Measurements from ENCODE around the gene DNAJC10. TPM values are rescaled to one million over a fixed set of nuclear protein-coding genes. Genes with fewer than 3 reads are reported as not detected.

DNAJC10 gene
- polyA plus RNA-seq, 3 donors, result 25.2 to 102 (median 79.4) TPM

DNA sequence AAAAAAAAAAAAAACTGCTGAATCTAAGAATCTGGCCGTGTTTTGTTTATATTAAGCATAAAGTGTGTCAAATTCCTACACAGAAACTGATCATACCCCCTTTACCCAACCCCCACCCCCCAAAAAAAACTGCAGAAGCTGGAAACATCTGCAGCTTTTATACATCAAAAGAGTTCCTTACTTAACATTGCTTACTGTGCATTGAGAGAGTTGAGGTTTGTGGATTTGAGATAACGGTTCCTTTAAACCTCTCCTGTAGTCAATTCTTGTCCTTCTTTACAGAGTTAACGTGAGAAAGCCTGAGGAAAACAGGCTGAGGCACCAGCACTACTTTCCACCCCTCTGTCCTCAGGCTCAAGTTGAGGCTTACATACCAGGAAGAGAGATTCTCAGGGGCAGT is 115.9 kb downstream of the DNAJC10 start:
- intact Hi-C loops (cut with micrococcal nuclease), result no loop called here
- 100% methylated on average over 1 of the region's 3 CpGs for WGBS (ENCODE audit: insufficient coverage)
- H3K4me3 ChIP-seq (replicated peaks in 1 of 3; ENCODE audit: low read depth in 2 of 3, low read length in 3 of 3), result no peak overlapping the region
- no peaks in the 10 kb centered on the region for H3K4me1 ChIP-seq (ENCODE audit: control insufficient read depth in 1 of 2, insufficient read depth in 2 of 2, low read length in 2 of 2)
- no peaks in the 10 kb centered on the region for H3K9me3 ChIP-seq (replicated peaks in 1 of 2; ENCODE audit: control insufficient read depth in 1 of 2, insufficient read depth in 1 of 2, low read length in 2 of 2)
- no peaks in the 10 kb centered on the region for H4K20me1 ChIP-seq (ENCODE audit: insufficient read depth, low read length)
- no peak for DNase-seq
- no peaks in the 10 kb centered on the region for H3K27me3 ChIP-seq (ENCODE audit: control insufficient read depth in 2 of 2, insufficient read depth in 2 of 2, low read length in 2 of 2)
- no peak overlapping the region for H2AFZ ChIP-seq (ENCODE audit: insufficient read depth, low read depth, low read length, poor library complexity, severe bottlenecking)
- H3K4me3 Mint-ChIP-seq, result no peak overlapping the region
- peaks cover 0 to 3% (median 0%) of the 10 kb centered on the region in 3 donors for H3K27me3 Mint-ChIP-seq (ENCODE audit: low read depth in 3 of 3)
- H3K9me3 Mint-ChIP-seq, result peaks cover 0 to 4% (median 0%) of the 10 kb centered on the region in 7 donors
- H3K4me1 Mint-ChIP-seq, result no peaks in the 10 kb centered on the region
- H3K27ac ChIP-seq (ENCODE audit: low read depth in 1 of 2, low read length in 2 of 2), result no peak overlapping the region
- no peak overlapping the region for H3K9ac ChIP-seq (ENCODE audit: insufficient read depth, low read length, poor library complexity, severe bottlenecking)
- no peak overlapping the region for H3K4me2 ChIP-seq (replicated peaks; ENCODE audit: extremely low read depth, low read length, poor library complexity, severe bottlenecking)
- no peaks in the 10 kb centered on the region for H3K36me3 ChIP-seq (replicated peaks in 1 of 2; ENCODE audit: control insufficient read depth in 1 of 2, insufficient read depth in 2 of 2, low read length in 2 of 2)
- H3K27ac Mint-ChIP-seq, result no peak overlapping the region
- H3K36me3 Mint-ChIP-seq, result no peaks in the 10 kb centered on the region
- TF ChIP-seq, protein P1, sequence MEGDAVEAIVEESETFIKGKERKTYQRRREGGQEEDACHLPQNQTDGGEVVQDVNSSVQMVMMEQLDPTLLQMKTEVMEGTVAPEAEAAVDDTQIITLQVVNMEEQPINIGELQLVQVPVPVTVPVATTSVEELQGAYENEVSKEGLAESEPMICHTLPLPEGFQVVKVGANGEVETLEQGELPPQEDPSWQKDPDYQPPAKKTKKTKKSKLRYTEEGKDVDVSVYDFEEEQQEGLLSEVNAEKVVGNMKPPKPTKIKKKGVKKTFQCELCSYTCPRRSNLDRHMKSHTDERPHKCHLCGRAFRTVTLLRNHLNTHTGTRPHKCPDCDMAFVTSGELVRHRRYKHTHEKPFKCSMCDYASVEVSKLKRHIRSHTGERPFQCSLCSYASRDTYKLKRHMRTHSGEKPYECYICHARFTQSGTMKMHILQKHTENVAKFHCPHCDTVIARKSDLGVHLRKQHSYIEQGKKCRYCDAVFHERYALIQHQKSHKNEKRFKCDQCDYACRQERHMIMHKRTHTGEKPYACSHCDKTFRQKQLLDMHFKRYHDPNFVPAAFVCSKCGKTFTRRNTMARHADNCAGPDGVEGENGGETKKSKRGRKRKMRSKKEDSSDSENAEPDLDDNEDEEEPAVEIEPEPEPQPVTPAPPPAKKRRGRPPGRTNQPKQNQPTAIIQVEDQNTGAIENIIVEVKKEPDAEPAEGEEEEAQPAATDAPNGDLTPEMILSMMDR (IDR thresholded peaks at IDR 0.05), result no peak
- no peaks in the 10 kb centered on the region for H3K79me2 ChIP-seq (ENCODE audit: insufficient read depth, low read length)

DNA sequence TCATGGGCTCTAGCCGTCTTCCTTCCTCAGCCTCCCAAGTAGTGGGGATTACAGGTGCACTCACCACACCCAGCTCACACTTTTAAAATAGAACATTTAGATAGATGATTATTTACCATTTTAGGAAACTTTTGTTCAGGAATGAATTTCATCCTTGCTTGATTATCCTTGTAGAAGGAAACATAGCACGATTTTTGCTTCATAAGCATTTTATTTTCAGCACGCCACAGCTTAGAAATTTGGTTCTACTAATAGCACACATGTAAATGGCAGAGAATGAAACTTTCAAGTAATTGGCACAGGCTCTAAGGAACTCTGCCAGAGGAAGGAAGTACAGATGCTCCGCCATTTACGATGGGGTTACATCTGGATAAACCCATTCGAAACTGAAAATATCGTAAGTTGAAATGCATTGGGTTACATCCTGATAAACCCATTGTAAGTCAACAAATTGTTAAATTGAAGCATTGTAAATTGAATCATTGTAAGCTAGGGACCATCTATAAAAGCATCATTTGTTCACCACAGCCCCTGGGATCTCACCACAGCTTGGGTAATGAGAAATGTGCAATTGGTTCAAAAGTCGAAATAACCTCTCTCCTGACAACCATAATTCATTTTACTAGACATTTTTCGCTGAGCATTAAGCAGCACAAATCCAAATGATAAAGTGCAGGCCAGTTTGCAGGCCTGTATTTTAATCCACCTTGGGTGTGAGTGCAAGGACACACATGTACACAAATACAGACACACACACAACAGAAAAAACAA is 117.2 kb downstream of the DNAJC10 start:
- Histone ChIP-seq H3K4me3 (replicated peaks in 1 of 3; ENCODE audit: low read depth in 2 of 3, low read length in 3 of 3) (no peak overlapping the region), H3K79me2 (ENCODE audit: insufficient read depth, low read length) (no peaks in the 10 kb centered on the region), H2AFZ (ENCODE audit: insufficient read depth, low read depth, low read length, poor library complexity, severe bottlenecking) (no peak overlapping the region), H3K36me3 (replicated peaks in 1 of 2; ENCODE audit: control insufficient read depth in 1 of 2, insufficient read depth in 2 of 2, low read length in 2 of 2) (no peaks in the 10 kb centered on the region), H3K9me3 (replicated peaks in 1 of 2; ENCODE audit: control insufficient read depth in 1 of 2, insufficient read depth in 1 of 2, low read length in 2 of 2) (no peaks in the 10 kb centered on the region), H3K4me1 (ENCODE audit: control insufficient read depth in 1 of 2, insufficient read depth in 2 of 2, low read length in 2 of 2) (no peaks in the 10 kb centered on the region), H4K20me1 (ENCODE audit: insufficient read depth, low read length) (no peaks in the 10 kb centered on the region), H3K27ac (ENCODE audit: low read depth in 1 of 2, low read length in 2 of 2) (no peak overlapping the region), H3K9ac (ENCODE audit: insufficient read depth, low read length, poor library complexity, severe bottlenecking) (no peak overlapping the region), H3K4me2 (replicated peaks; ENCODE audit: extremely low read depth, low read length, poor library complexity, severe bottlenecking) (no peak overlapping the region), H3K27me3 (ENCODE audit: control insufficient read depth in 2 of 2, insufficient read depth in 2 of 2, low read length in 2 of 2) (no peaks in the 10 kb centered on the region)
- Mint-ChIP-seq H3K36me3 (no peaks in the 10 kb centered on the region), H3K4me3 (no peak overlapping the region), H3K27me3 (ENCODE audit: low read depth in 3 of 3) (peaks cover 0 to 3% (median 0%) of the 10 kb centered on the region in 3 donors), H3K9me3 (peaks cover 0 to 4% (median 0%) of the 10 kb centered on the region in 7 donors), H3K4me1 (no peaks in the 10 kb centered on the region), H3K27ac (no peak overlapping the region)
- TF ChIP-seq, protein P1 (IDR thresholded peaks at IDR 0.05), result no peak
- no peak for DNase-seq
- intact Hi-C loops (cut with micrococcal nuclease), result no loop called here
- 100% methylated on average over 2 of the region's 9 CpGs for WGBS (ENCODE audit: insufficient coverage)

Data from CD14-positive monocyte (primary cell).